Gastrocnemius medialis (tissue), 4 donors: ENCODE data around the gene SRRM2. TPM values are rescaled to one million over a fixed set of nuclear protein-coding genes. Genes with fewer than 3 reads are reported as not detected.

ENCODE experiments used
- ATAC-seq, 2 donors: fragments of 150-250 bp; one replicate each; pipeline ENCODE4 v1.9.1; 2016
- DNase-seq, 2 donors: peaks; one replicate each; pipeline ENCODE4 v3.0.0-alpha.2; 2019
- H3K27ac ChIP-seq, 4 donors: fragments of 200-600 bp; sonication (generic); 1 replicate in 1 of 4; 2 replicates in 3 of 4; pipeline ENCODE4 v1.5.1; 2016 to 2018; ENCODE audit warnings: mild to moderate bottlenecking in 2 of 4, moderate library complexity in 1 of 4
- H3K27me3 ChIP-seq, 3 donors: fragments of 200-600 bp; sonication (generic) in 2 of 3; 1 replicate in 1 of 3; 2 replicates in 2 of 3; pipeline versions ENCODE4 v1.5.1 to v1.6.0; 2016 to 2019; ENCODE audit warnings: mild to moderate bottlenecking in 1 of 3, moderate library complexity in 1 of 3
- H3K36me3 ChIP-seq, 2 donors: fragments of 200-600 bp; sonication (generic) in 1 of 2; one replicate each; pipeline ENCODE4 v1.5.1; 2017 to 2018
- H3K4me1 ChIP-seq, 2 donors: fragments of 200-600 bp; sonication (generic) in 1 of 2; one replicate each; pipeline ENCODE4 v1.5.1; 2016 to 2017; ENCODE audit warnings: mild to moderate bottlenecking in 2 of 2
- H3K4me3 ChIP-seq, 4 donors: fragments of 200-600 bp; sonication (generic) in 3 of 4; 1 replicate in 1 of 4; 2 replicates in 3 of 4; pipeline ENCODE4 v1.5.1; 2016 to 2019; ENCODE audit warnings: mild to moderate bottlenecking in 2 of 4
- H3K9me3 ChIP-seq, 3 donors: fragments of 200-600 bp; sonication (generic) in 2 of 3; 1 replicate in 1 of 3; 2 replicates in 2 of 3; pipeline ENCODE4 v1.5.1; 2016 to 2019
- CTCF ChIP-seq, 5 experiments: fragments of 450-650 bp in 3 of 5; fragments of 200-600 bp in 2 of 5; sonication (generic) in 2 of 5; IDR thresholded peaks in 4 of 5; conservative IDR thresholded peaks in 1 of 5; 1 replicate in 4 of 5; 2 replicates in 1 of 5; pipeline ENCODE4 v1.5.1; 2016 to 2019; ENCODE audit warnings: antibody characterized with exemption in 5 of 5, mild to moderate bottlenecking in 3 of 5, moderate library complexity in 3 of 5
- POLR2A ChIP-seq, 2 donors: fragments of 450-650 bp; IDR thresholded peaks; one replicate each; pipeline ENCODE4 v1.6.1; 2017; ENCODE audit warnings: antibody characterized with exemption in 2 of 2, mild to moderate bottlenecking in 2 of 2, moderate library complexity in 2 of 2
- in situ Hi-C, 4 donors: fragments of 200-750 bp; cut with MboI; loops; one replicate each; pipeline versions ENCODE4 v1.15.0 to v1.8.0; 2017; ENCODE audit warnings: low sequenced_read_pairs in 4 of 4
- intact Hi-C: fragments of 100-400 bp; cut with DNase I; formaldehyde crosslinking; loops from one replicate; pipeline ENCODE4 v1.15.1; 2023; ENCODE audit warnings: low total_unique reads
- total RNA-seq, 4 donors: library from RNA; depleted of rRNA; stranded (reverse); fragments of >200 nt; gene quantifications; one replicate each; pipeline versions ENCODE4 v1.1.0 to v1.2.3, GENCODE V29; 2016

The SRRM2 gene
- total RNA-seq, 4 donors from 2014 or later, result 151 to 205 (median 164) TPM

DNA sequence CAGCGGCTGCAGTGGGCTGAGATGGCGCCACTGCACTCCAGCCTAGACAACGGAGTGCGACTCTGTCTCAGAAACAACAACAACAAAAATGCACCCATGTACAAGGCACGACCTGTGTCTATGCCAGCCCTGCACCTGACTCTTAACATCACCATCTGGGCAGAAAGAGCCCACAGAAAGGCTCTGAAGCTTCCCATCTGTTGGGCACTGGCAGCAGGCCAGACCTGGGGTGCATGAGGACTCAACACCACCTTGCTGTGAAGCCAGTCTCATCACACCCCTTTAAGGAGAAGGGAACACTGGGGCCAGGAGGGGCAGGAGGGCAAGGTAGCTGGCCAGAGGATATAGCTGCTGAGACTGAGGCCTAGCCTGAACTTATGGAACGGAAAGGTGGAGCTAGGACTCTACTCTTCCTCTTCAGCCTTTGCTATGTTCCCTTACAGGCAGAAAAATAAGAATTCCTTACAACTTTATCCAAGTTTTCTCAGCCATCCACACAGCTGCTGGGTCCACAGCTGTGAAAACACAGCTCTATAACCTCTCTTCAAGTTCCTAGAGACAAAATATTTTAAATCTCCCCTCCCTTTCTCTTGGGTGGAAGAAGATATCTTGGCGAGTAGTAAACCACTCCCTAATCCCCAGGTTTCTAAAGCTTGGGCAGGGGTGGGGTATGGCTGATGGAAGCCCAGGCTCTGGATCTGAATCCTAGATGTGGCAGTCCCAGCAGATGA, 21.9 kb downstream of the SRRM2 start:
- Histone ChIP-seq H3K27ac (peak overlapping the region in 1 of 4 donors; percentile 22), H3K27me3 (no peaks in the 10 kb centered on the region), H3K4me1 (peaks cover 23 to 27% of the 10 kb centered on the region in 2 donors), H3K4me3 (no peak overlapping the region), H3K9me3 (no peaks in the 10 kb centered on the region), H3K36me3 (peaks cover 8 to 48% of the 10 kb centered on the region in 2 donors)
- TF ChIP-seq CTCF (IDR thresholded peaks at IDR 0.05 in 4 of 5, conservative IDR thresholded peaks at IDR 0.05 in 1 of 5) (no peak), POLR2A (IDR thresholded peaks at IDR 0.05) (no peak)
- in situ Hi-C loops (no loop called here), intact Hi-C loops (no loop called here)
- DNase-seq (no peak), ATAC-seq (no peak)

GRCh38 chr16:2775131-2775716, 22.8 kb downstream of the SRRM2 start:
- Histone ChIP-seq H3K27ac (peak overlapping the region in 3 of 4 donors; percentile 100), H3K4me1 (peaks cover 23 to 31% of the 10 kb centered on the region in 2 donors), H3K9me3 (no peaks in the 10 kb centered on the region), H3K4me3 (no peak overlapping the region), H3K36me3 (peaks cover 8 to 39% of the 10 kb centered on the region in 2 donors), H3K27me3 (no peaks in the 10 kb centered on the region)
- TF ChIP-seq CTCF (IDR thresholded peaks at IDR 0.05 in 4 of 5, conservative IDR thresholded peaks at IDR 0.05 in 1 of 5) (no peak), POLR2A (IDR thresholded peaks at IDR 0.05) (no peak)
- no peak for DNase-seq
- intact Hi-C loops (loop anchor here (5.0 kb wide), 1 partner anchor 92 kb away; no protein-coding TSS in a partner anchor), in situ Hi-C loops (no loop called here)
- no peak for ATAC-seq

- Histone ChIP-seq H3K27me3 (no peaks in the 10 kb centered on the region), H3K4me3 (peak overlapping the region; percentile 93 to 100 (median 96)), H3K36me3 (peaks cover 1 to 32% of the 10 kb centered on the region in 2 donors), H3K4me1 (peaks cover 23 to 31% of the 10 kb centered on the region in 2 donors), H3K9me3 (no peaks in the 10 kb centered on the region), H3K27ac (peak overlapping the region; percentile 82 to 100 (median 100))
- intact Hi-C loops, result loop anchor here (5.0 kb wide), 1 partner anchor 91 kb away; no protein-coding TSS in a partner anchor
- TF ChIP-seq POLR2A (IDR thresholded peaks at IDR 0.05) (no peak), CTCF (IDR thresholded peaks at IDR 0.05 in 4 of 5, conservative IDR thresholded peaks at IDR 0.05 in 1 of 5) (no peak)
- no peak for ATAC-seq
- in situ Hi-C loops, result no loop called here
- no peak for DNase-seq
These were observed 23.5 kb downstream of the SRRM2 start for GRCh38 chr16:2775765-2776499.

DNA sequence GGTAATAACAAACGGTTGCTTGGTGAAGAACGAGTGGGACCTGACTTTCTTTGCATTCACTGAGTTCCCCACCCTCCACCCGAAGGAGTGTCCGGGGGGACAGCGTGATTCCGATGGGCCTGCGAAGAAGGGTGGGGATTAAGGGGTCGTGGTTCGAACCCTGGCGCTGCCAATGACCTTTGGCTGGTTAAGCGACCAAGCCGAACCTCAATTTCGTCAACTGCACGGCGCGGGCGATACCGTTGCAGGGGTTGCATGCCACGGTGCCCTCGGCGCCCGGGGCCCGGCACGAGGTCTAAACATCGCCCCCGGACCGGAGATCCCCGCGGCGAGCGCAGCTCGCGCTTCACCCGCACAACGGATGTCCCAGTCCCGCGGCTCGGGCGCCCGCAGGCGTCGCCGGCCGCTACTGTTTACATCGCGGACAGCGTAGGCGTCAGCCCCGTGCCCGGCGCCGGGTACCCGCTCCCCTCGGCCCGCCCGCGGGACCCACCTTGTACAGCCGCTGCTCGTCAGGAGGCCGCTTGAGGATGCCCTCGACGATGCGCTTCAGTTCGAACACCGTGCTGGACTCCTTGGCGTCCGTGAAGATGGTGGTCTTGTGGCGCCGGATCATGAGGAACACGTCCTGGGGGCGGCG, 24.2 kb downstream of the SRRM2 start:
- Histone ChIP-seq H3K4me1 (peaks cover 23 to 31% of the 10 kb centered on the region in 2 donors), H3K9me3 (no peaks in the 10 kb centered on the region), H3K27ac (peak overlapping the region; percentile 82 to 100 (median 100)), H3K4me3 (peak overlapping the region; percentile 93 to 100 (median 96)), H3K36me3 (peaks cover 0 to 25% of the 10 kb centered on the region in 2 donors), H3K27me3 (no peaks in the 10 kb centered on the region)
- intact Hi-C loops (loop anchor here (1.0 to 5.0 kb wide), 2 partner anchors 24 to 91 kb away; partner anchors contain the start of gene SRRM2), in situ Hi-C loops (no loop called here)
- no peak for DNase-seq
- peak; percentile 31 to 35 for ATAC-seq
- no peak for TF ChIP-seq CTCF (IDR thresholded peaks at IDR 0.05 in 4 of 5, conservative IDR thresholded peaks at IDR 0.05 in 1 of 5)
